Right cardiac atrium (tissue), 5 donors: Measurements from ENCODE around the gene DAAM1. TPM values are rescaled to one million over a fixed set of nuclear protein-coding genes. Genes with fewer than 3 reads are reported as not detected.

ENCODE experiments used
- ATAC-seq, 2 donors: fragments of 200-7000 bp; cut with Tn5 transposase; one replicate each; pipeline versions ENCODE4 v1.8.0 to v1.9.1; 2020; ENCODE audit warnings: moderate library complexity in 2 of 2, mild to moderate bottlenecking in 1 of 2
- DNase-seq, 3 donors: peaks; one replicate each; pipeline ENCODE4 v3.0.0-alpha.2; 2020
- H3K27ac ChIP-seq: one replicate; pipeline ENCODE4 v1.5.1; 2013; ENCODE audit warnings: mild to moderate bottlenecking, low read length, control low read depth, moderate library complexity
- H3K27me3 ChIP-seq: one replicate; pipeline ENCODE4 v1.6.1; 2013; ENCODE audit not compliant: control insufficient read depth, insufficient read depth
- H3K4me1 ChIP-seq: one replicate; pipeline ENCODE4 v1.6.1; 2013; ENCODE audit warnings: low read length; ENCODE audit not compliant: control insufficient read depth, insufficient read depth
- H3K4me3 ChIP-seq: one replicate; pipeline ENCODE4 v1.5.1; 2013; ENCODE audit warnings: low read length, control low read depth
- H3K9me3 ChIP-seq: one replicate; pipeline ENCODE4 v1.6.1; 2013; ENCODE audit warnings: low read length; ENCODE audit not compliant: control insufficient read depth
- WGBS: extraction: QIAGEN DNeasy Blood & Tissue Kit; methylation state at CpG from one replicate; pipeline ENCODE4 v1.1.7; 2013; 5-methylcytosine and 5-hydroxymethylcytosine counted together
- intact Hi-C, 4 donors: fragments of 100-400 bp; cut with DNase I; formaldehyde crosslinking; loops; one replicate each; pipeline versions ENCODE4 v1.11.0 to v1.14.0; 2022 to 2023
- polyA plus RNA-seq: library from polyadenylated mRNA; stranded (reverse); fragments of 200-250 nt; gene quantifications from one replicate; pipeline ENCODE4 v1.2.3, GENCODE V29; 2013
- total RNA-seq, 4 donors: library from RNA; stranded (reverse); fragmentation: NEBNext Ultra II Directional; extraction: Animal tissue kit (Norgen Biotek cat#: 25700); gene quantifications; one replicate each; pipeline ENCODE4 v1.2.1, GENCODE V29; 2021
- donor health status: healthy with polysubstance abuse.
- donor health status: DM: no; HTN: yes; CAD: no.
- donor health status: DM: no; HTN: no; CAD: no.
- donor health status: DM: no; HTN: yes; CAD: no; lungs with severe emphysema.
- donor health status: DM: yes; HTN: yes; CAD: no.

The DAAM1 gene
- total and polyA plus RNA-seq, 5 donors = 30.7 to 152 (median 107) TPM

DNA sequence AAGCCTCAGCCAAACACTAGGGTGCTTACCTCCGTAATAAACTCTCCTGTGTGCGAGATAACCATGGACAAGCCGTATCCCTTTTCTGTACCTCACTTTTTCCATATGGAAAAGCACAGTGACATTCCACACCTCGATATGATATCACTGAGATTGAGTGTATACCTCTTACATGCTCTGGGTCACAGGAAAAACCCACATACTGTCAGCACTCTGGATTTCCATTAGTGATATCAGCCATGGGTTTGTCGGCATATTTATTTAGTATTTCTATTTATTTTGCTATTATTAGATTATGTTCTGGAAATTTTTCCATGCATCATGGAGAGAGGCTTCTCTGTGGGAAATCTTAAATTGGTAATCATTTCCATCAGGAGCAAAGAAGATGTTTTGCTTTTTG lies 28.0 kb upstream of the DAAM1 start:
- no peaks in the 10 kb centered on the region for H3K9me3 ChIP-seq
- no peak overlapping the region for H3K27ac ChIP-seq
- H3K4me1 ChIP-seq = no peaks in the 10 kb centered on the region
- intact Hi-C loops = no loop called here
- H3K27me3 ChIP-seq = no peaks in the 10 kb centered on the region
- no peak overlapping the region for H3K4me3 ChIP-seq
- DNase-seq (no peak), ATAC-seq (no peak)
- 57% methylated on average over 5 of the region's 5 CpGs for WGBS

DNA sequence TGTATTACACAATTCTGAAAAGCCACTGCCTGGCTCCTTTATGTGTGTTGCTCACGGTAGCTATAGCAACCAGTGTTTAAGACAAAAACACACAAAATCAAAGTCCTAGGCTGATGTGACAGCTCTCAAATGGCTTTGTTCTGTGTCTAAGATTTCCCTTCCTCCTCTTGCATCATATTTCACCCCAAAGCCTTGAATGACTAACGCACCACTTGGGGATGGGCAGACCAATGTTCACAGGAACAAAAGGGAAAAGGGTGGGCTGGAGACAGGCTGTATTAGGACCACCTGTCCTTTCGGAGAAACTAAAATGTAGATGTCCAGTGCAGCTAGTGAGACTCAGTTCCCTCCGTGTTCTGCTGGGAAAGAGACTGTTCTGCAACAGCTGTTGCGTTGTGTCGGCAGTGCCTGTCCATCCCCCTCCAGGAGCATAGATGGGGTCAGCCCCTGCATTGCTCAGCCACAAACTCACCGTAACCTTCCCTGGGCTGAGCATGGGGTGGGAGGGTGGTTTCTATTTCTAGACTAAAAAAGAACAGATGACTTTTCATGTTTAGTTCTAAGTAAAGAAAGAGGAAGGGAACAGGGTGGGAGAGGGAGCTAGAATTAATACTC lies 26.8 kb upstream of the DAAM1 start:
- Histone ChIP-seq H3K27me3 (no peaks in the 10 kb centered on the region), H3K4me3 (no peak overlapping the region), H3K4me1 (no peaks in the 10 kb centered on the region), H3K27ac (no peak overlapping the region), H3K9me3 (no peaks in the 10 kb centered on the region)
- DNase-seq (peak in 2 of 3 donors; percentile 16 to 48), ATAC-seq (peak; percentile 82 to 92)
- 49% methylated on average over 7 of the region's 7 CpGs for WGBS
- intact Hi-C loops = no loop called here

GRCh38 chr14:59166258-59166657 lies 22.2 kb upstream of the DAAM1 start:
- Histone ChIP-seq H3K27me3 (no peaks in the 10 kb centered on the region), H3K9me3 (no peaks in the 10 kb centered on the region), H3K4me1 (no peaks in the 10 kb centered on the region), H3K27ac (no peak overlapping the region), H3K4me3 (no peak overlapping the region)
- intact Hi-C loops = no loop called here
- WGBS = 98% methylated on average over 3 of the region's 3 CpGs
- DNase-seq (no peak), ATAC-seq (no peak)

DNA sequence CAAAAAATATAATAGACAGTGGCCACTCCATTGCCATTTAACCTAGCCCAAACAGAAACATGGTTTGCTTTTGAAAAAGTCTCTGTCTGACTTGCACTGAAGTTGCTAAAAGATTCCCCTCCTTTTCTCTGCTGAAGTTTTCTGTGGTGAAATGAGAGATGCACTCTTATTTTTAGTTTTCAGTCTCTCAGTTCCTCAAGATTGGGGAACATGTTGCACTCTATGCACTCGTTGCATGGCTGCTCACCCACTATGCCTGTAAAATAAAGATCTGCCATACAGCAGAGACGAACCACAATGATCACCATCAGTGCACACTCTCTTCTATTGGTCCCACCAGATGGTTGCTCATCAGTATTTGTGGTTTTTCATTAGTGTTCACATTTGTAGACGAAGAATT lies 13.1 kb upstream of the DAAM1 start:
- Histone ChIP-seq H3K4me3 (no peak overlapping the region), H3K4me1 (no peaks in the 10 kb centered on the region), H3K27ac (no peak overlapping the region), H3K27me3 (no peaks in the 10 kb centered on the region), H3K9me3 (no peaks in the 10 kb centered on the region)
- WGBS = 85% methylated on average over 3 of the region's 3 CpGs
- DNase-seq (no peak), ATAC-seq (no peak)
- intact Hi-C loops = no loop called here

GRCh38 chr14:59176765-59177164 lies 11.7 kb upstream of the DAAM1 start:
- no peak overlapping the region for H3K4me3 ChIP-seq
- ATAC-seq (peak; percentile 47 to 64), DNase-seq (no peak)
- peak overlapping the region; percentile 58 for H3K27ac ChIP-seq
- WGBS = 82% methylated on average over 1 of the region's 1 CpG
- no peaks in the 10 kb centered on the region for H3K4me1 ChIP-seq
- intact Hi-C loops = no loop called here
- H3K9me3 ChIP-seq = no peaks in the 10 kb centered on the region
- H3K27me3 ChIP-seq = no peaks in the 10 kb centered on the region

DNA sequence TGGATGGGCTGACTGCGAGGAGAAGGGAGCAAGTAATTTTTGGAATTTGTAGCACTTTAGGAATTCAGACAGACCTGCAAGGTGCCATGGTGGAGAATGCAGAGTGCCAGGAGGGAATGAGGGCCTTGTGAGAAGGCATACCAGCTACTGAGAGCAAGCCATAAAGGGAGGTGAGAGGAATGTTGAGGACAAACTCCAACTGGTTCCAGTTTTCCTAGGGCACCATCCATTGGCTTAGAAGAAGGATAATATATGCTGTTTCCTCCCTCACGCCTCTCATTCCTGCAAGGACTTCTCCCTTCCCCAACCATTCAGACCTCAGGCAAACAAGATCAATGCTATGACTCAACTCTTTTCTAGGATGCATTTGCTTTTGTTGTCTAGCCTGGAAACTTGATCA lies 11.2 kb upstream of the DAAM1 start:
- ATAC-seq (no peak), DNase-seq (no peak)
- Histone ChIP-seq H3K27ac (peak overlapping the region; percentile 54), H3K27me3 (no peaks in the 10 kb centered on the region), H3K4me3 (no peak overlapping the region), H3K9me3 (no peaks in the 10 kb centered on the region), H3K4me1 (no peaks in the 10 kb centered on the region)
- intact Hi-C loops = no loop called here
- 89% methylated on average over 2 of the region's 2 CpGs for WGBS

GRCh38 chr14:59181791-59182190 lies 6.7 kb upstream of the DAAM1 start:
- Histone ChIP-seq H3K27me3 (no peaks in the 10 kb centered on the region), H3K4me1 (no peaks in the 10 kb centered on the region), H3K27ac (no peak overlapping the region), H3K4me3 (no peak overlapping the region), H3K9me3 (no peaks in the 10 kb centered on the region)
- WGBS = 98% methylated on average over 1 of the region's 1 CpG
- intact Hi-C loops = loop anchor here in 3 of 4 donors (10.0 kb wide), 3 partner anchors 47 to 243 kb away; no protein-coding TSS in a partner anchor
- DNase-seq (no peak), ATAC-seq (no peak)

GRCh38 chr14:59182641-59183040 lies 5.8 kb upstream of the DAAM1 start:
- H3K27me3 ChIP-seq = no peaks in the 10 kb centered on the region
- intact Hi-C loops = loop anchor here in 3 of 4 donors (10.0 kb wide), 3 partner anchors 48 to 242 kb away; no protein-coding TSS in a partner anchor
- no peak for DNase-seq
- H3K9me3 ChIP-seq = no peaks in the 10 kb centered on the region
- no peaks in the 10 kb centered on the region for H3K4me1 ChIP-seq
- no peak overlapping the region for H3K4me3 ChIP-seq
- 91% methylated on average over 5 of the region's 5 CpGs for WGBS
- H3K27ac ChIP-seq = no peak overlapping the region
- no peak for ATAC-seq

DNA sequence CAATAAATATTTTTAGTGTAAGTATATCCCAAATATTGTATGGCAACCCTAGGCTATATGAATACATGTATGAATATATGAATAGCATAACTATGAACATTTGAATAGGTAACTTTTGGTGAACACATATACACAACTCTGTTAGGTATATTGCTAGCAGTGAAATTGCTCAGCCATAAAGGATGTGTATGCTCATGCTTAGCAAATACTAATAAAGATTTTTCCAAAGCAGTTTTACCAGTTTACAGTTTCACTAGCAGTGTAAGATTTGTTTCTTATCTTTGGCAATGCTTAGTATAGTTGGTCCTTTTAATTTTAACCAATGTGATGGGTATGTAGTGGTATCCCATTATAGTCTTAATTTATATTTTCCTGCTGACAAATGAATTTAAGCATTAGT lies 5.3 kb upstream of the DAAM1 start:
- Histone ChIP-seq H3K4me1 (no peaks in the 10 kb centered on the region), H3K27me3 (no peaks in the 10 kb centered on the region), H3K9me3 (no peaks in the 10 kb centered on the region), H3K4me3 (no peak overlapping the region), H3K27ac (no peak overlapping the region)
- ATAC-seq = no peak
- intact Hi-C loops = loop anchor here in 3 of 4 donors (10.0 kb wide), 3 partner anchors 48 to 242 kb away; no protein-coding TSS in a partner anchor
- DNase-seq = no peak

DNA sequence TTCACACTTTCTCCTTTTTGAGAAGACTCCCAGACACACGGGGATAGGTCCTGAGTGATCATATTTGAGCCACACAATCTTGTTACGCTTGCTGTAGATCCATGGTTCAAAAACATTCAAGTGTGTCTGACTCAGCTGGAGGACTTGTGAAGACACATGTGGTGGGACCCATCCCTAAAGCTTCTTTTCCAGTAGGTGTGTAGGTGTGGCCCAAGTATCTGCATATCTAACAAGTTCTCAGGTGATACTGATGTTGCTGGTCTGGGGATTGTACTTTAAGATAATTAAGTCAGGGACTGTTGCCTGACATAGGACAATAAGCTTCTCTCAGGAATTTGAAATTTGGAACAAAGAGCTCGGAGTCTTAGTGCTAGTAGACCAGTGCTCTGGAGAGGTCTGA lies 4.1 kb upstream of the DAAM1 start:
- WGBS = 89% methylated on average over 3 of the region's 3 CpGs
- no peaks in the 10 kb centered on the region for H3K27me3 ChIP-seq
- no peaks in the 10 kb centered on the region for H3K4me1 ChIP-seq
- no peak for ATAC-seq
- H3K4me3 ChIP-seq = no peak overlapping the region
- no peak for DNase-seq
- H3K27ac ChIP-seq = no peak overlapping the region
- no peaks in the 10 kb centered on the region for H3K9me3 ChIP-seq
- intact Hi-C loops = loop anchor here in 3 of 4 donors (10.0 kb wide), 3 partner anchors 50 to 240 kb away; no protein-coding TSS in a partner anchor

GRCh38 chr14:59185676-59186075 lies 2.8 kb upstream of the DAAM1 start:
- no peak for ATAC-seq
- intact Hi-C loops = loop anchor here in 3 of 4 donors (10.0 kb wide), 3 partner anchors 51 to 239 kb away; no protein-coding TSS in a partner anchor
- Histone ChIP-seq H3K27ac (no peak overlapping the region), H3K4me3 (no peak overlapping the region), H3K27me3 (no peaks in the 10 kb centered on the region), H3K9me3 (no peaks in the 10 kb centered on the region), H3K4me1 (peaks cover 4% of the 10 kb centered on the region)
- DNase-seq = no peak
- 84% methylated on average over 2 of the region's 2 CpGs for WGBS

DNA sequence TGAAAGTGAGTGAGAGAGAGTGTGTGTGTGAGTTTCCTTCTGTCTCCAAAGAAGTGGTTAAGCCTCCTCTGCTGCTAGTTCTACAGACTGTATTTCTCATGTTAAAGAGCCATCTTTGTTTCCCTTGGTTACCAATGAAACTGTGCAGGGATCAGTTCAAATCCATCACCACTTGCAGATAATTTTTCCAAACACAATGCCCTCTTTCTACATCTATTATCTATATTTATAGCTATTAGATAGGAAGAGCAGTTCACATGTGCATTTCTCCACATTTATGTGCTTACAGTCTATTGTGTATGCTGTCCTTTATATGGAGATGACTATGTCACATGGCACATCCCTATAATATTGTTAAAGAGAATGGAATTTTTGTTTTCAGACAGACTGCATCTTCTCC lies 2.2 kb upstream of the DAAM1 start:
- Histone ChIP-seq H3K27ac (no peak overlapping the region), H3K4me3 (no peak overlapping the region), H3K27me3 (no peaks in the 10 kb centered on the region), H3K4me1 (peaks cover 4% of the 10 kb centered on the region), H3K9me3 (no peaks in the 10 kb centered on the region)
- no peak for DNase-seq
- no peak for ATAC-seq
- intact Hi-C loops = loop anchor here in 3 of 4 donors (10.0 kb wide), 3 partner anchors 52 to 238 kb away; no protein-coding TSS in a partner anchor
